Measurements from ENCODE around the gene BCL2A1.
A peak's percentile ranks its signal among the peaks of the same experiment; 100 is the strongest.
"Not testable (repeated sequence)": the region's sequence is repeated elsewhere in the genome, so short reads cannot be mapped to it uniquely, and the experiment has no call there.

BCL2A1 gene

GRCh38 chr15:79956354-79956939 is 14.5 kb downstream of the BCL2A1 start:
- DNase-seq, result no peak

- no peak for DNase-seq
Measured at GRCh38 chr15:79954661-79955060, 16.3 kb downstream of the BCL2A1 start.

- DNase-seq, result no peak
Measured at GRCh38 chr15:79953951-79954444, 17.0 kb downstream of the BCL2A1 start.

- DNase-seq, result no peak
Measured at GRCh38 chr15:79952329-79952728, 18.7 kb downstream of the BCL2A1 start.

GRCh38 chr15:79950247-79950646 is 20.7 kb downstream of the BCL2A1 start:
- no peak for DNase-seq

- DNase-seq, result no peak
Measured at GRCh38 chr15:79948761-79949160, 22.2 kb downstream of the BCL2A1 start.

- no peak for DNase-seq
Measured at GRCh38 chr15:79948095-79948695, 22.8 kb downstream of the BCL2A1 start.

GRCh38 chr15:79947009-79947408 is 24.0 kb downstream of the BCL2A1 start:
- DNase-seq, result no peak

- no peak for DNase-seq
Measured at GRCh38 chr15:79944622-79945021, 26.4 kb downstream of the BCL2A1 start.

GRCh38 chr15:79943820-79944219 is 27.2 kb downstream of the BCL2A1 start:
- no peak for DNase-seq

- no peak for DNase-seq
Measured at GRCh38 chr15:79942741-79943481, 28.1 kb downstream of the BCL2A1 start.

- DNase-seq, result no peak
Measured at GRCh38 chr15:79939399-79939798, 31.6 kb downstream of the BCL2A1 start.

GRCh38 chr15:79938143-79938542 is 32.9 kb downstream of the BCL2A1 start:
- DNase-seq, result no peak

- not testable (repeated sequence) for DNase-seq
Measured at GRCh38 chr15:79935556-79936201, 35.3 kb downstream of the BCL2A1 start.

GRCh38 chr15:79933231-79933630 is 37.8 kb downstream of the BCL2A1 start:
- no peak for DNase-seq

- DNase-seq, result no peak
Measured at GRCh38 chr15:79932447-79932846, 38.5 kb downstream of the BCL2A1 start.

GRCh38 chr15:79930516-79930915 is 40.5 kb downstream of the BCL2A1 start:
- no peak for DNase-seq

GRCh38 chr15:79929412-79929811 is 41.6 kb downstream of the BCL2A1 start:
- DNase-seq, result no peak

GRCh38 chr15:79926116-79926515 is 44.9 kb downstream of the BCL2A1 start:
- DNase-seq, result not testable (repeated sequence)

- DNase-seq, result no peak
Measured at GRCh38 chr15:79924379-79924778, 46.6 kb downstream of the BCL2A1 start.

- peak; percentile 93 to 96 for DNase-seq
Measured at GRCh38 chr15:79923515-79924169, 47.4 kb downstream of the BCL2A1 start.

- peak in 1 of 2 experiments; percentile 23 for DNase-seq
Measured at GRCh38 chr15:79923079-79923514, 47.9 kb downstream of the BCL2A1 start.

- no peak for DNase-seq
Measured at GRCh38 chr15:79922512-79923078, 48.4 kb downstream of the BCL2A1 start.
